ENCODE results near the gene GPRC5C. TPM values are rescaled to one million over a fixed set of nuclear protein-coding genes. Genes with fewer than 3 reads are reported as not detected.

The GPRC5C gene
- total RNA-seq, 1 donor, result 2.9 TPM

GRCh38 chr17:74493331-74493833 is 61.5 kb downstream of the GPRC5C start:
- Histone ChIP-seq H3K27me3 (ENCODE audit: insufficient read depth, low read length) (no peaks in the 10 kb centered on the region), H4K20me1 (ENCODE audit: insufficient read depth, low read length) (no peaks in the 10 kb centered on the region), H3K4me1 (ENCODE audit: insufficient read depth, low read length) (no peaks in the 10 kb centered on the region), H3K36me3 (ENCODE audit: insufficient read depth, low read length) (no peaks in the 10 kb centered on the region), H3K9me3 (ENCODE audit: low read depth, low read length) (no peaks in the 10 kb centered on the region), H3K79me2 (ENCODE audit: insufficient read depth, low read length) (no peaks in the 10 kb centered on the region), H3K27ac (ENCODE audit: low read depth, low read length) (no peak overlapping the region), H2AFZ (ENCODE audit: low read length) (no peak overlapping the region), H3K4me2 (ENCODE audit: insufficient read depth, low read length) (no peak overlapping the region), H3K4me3 (ENCODE audit: insufficient read depth, low read length) (no peak overlapping the region)
- TF ChIP-seq CTCF (IDR thresholded peaks at IDR 0.05; ENCODE audit: extremely low read depth, low read depth, low read length), result peak; percentile 84
- peak; percentile 89 for DNase-seq (ENCODE audit: insufficient read length, low spot score, missing footprints)

Small RNA genes lying within 50 kb of the gene (small RNA-seq; reads per million reads assigned to genes)
- gene RNA5SP448, result not detected

Other genes with a start within 250 kb of the GPRC5C start
- gene RPL38, start 228.4 kb upstream of the GPRC5C start, total RNA-seq, result 470 and 728 TPM in 2 replicates
- 1.2 and 1.4 TPM in 2 replicates for gene TTYH2, start 218.5 kb upstream of the GPRC5C start, total RNA-seq
- gene DNAI2, start 157.9 kb upstream of the GPRC5C start, total RNA-seq, result not detected in 2 replicates
- not detected in 2 replicates for gene KIF19, start 105.9 kb upstream of the GPRC5C start, total RNA-seq
- not detected in 2 replicates for gene BTBD17, start 70.2 kb upstream of the GPRC5C start, total RNA-seq
- gene GPR142, start 64.6 kb upstream of the GPRC5C start, total RNA-seq, result not detected in 2 replicates
- not detected in 2 replicates for gene CD300A, start 34.5 kb downstream of the GPRC5C start, total RNA-seq
- gene CD300LB, start 99.4 kb downstream of the GPRC5C start, total RNA-seq, result not detected in 2 replicates
- gene CD300C, start 114.0 kb downstream of the GPRC5C start, total RNA-seq, result under 0.01 TPM in 1 of 2 replicates, not detected in the other
- gene CD300H, start 135.4 kb downstream of the GPRC5C start, total RNA-seq, result not detected in 2 replicates
- gene CD300LD, start 160.2 kb downstream of the GPRC5C start, total RNA-seq, result not detected in 2 replicates
- gene CD300E, start 191.7 kb downstream of the GPRC5C start, total RNA-seq, result under 0.01 TPM in 1 of 2 replicates, not detected in the other